Liver (tissue), 3 donors: ENCODE measurements around the gene UBXN1.

Experiments
- SP1 ChIP-seq: IDR thresholded peaks from 2 replicates; pipeline ENCODE4 v1.6.1; 2018; ENCODE audit warnings: antibody characterized with exemption, mild to moderate bottlenecking
- TF ChIP-seq, protein P1 (sequence below): fragments of 150-350 bp; IDR thresholded peaks from 2 replicates; pipeline ENCODE4 v1.5.1; 2017; ENCODE audit warnings: improper control_type of control experiment, low read depth, low read length; ENCODE audit not compliant: missing input control
- donor health status: healthy.
- donor health status: healthy.

DNA sequence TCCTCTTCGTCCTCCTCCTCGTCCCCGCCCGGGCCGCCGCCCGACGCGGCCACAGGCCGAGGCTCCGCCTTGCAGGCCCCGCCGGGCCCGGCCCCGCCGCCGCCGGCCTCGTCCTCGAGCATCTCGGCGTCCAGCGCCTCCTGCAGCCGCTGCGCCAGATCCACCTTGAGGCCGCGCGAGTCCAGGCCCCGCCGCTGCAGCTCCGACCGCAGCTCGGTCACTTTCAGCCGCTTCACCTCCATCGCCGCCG is 48.0 kb upstream of the UBXN1 start:
- TF ChIP-seq, protein P1, sequence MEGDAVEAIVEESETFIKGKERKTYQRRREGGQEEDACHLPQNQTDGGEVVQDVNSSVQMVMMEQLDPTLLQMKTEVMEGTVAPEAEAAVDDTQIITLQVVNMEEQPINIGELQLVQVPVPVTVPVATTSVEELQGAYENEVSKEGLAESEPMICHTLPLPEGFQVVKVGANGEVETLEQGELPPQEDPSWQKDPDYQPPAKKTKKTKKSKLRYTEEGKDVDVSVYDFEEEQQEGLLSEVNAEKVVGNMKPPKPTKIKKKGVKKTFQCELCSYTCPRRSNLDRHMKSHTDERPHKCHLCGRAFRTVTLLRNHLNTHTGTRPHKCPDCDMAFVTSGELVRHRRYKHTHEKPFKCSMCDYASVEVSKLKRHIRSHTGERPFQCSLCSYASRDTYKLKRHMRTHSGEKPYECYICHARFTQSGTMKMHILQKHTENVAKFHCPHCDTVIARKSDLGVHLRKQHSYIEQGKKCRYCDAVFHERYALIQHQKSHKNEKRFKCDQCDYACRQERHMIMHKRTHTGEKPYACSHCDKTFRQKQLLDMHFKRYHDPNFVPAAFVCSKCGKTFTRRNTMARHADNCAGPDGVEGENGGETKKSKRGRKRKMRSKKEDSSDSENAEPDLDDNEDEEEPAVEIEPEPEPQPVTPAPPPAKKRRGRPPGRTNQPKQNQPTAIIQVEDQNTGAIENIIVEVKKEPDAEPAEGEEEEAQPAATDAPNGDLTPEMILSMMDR = no peak
- no peak for TF ChIP-seq SP1
